CD4-positive, alpha-beta T cell treated with Interleukin-15 for 4 hours (primary cell): ENCODE measurements around the gene GNAI2.
"Not testable (repeated sequence)": the region's sequence is repeated elsewhere in the genome, so short reads cannot be mapped to it uniquely, and the experiment has no call there.

Experiments used
- DNase-seq: peaks from one replicate; pipeline ENCODE4 v3.0.0-alpha.2; 2020; ENCODE audit warnings: low spot score

The GNAI2 gene

GRCh38 chr3:50264383-50264963, 28.5 kb downstream of the GNAI2 start:
- no peak for DNase-seq

- DNase-seq: no peak
Observed at GRCh38 chr3:50264964-50265485, 29.0 kb downstream of the GNAI2 start.

GRCh38 chr3:50265571-50265970, 29.6 kb downstream of the GNAI2 start:
- no peak for DNase-seq

- no peak for DNase-seq
Observed at GRCh38 chr3:50266017-50266416, 30.0 kb downstream of the GNAI2 start.

GRCh38 chr3:50266836-50267235, 30.8 kb downstream of the GNAI2 start:
- DNase-seq: no peak

DNA sequence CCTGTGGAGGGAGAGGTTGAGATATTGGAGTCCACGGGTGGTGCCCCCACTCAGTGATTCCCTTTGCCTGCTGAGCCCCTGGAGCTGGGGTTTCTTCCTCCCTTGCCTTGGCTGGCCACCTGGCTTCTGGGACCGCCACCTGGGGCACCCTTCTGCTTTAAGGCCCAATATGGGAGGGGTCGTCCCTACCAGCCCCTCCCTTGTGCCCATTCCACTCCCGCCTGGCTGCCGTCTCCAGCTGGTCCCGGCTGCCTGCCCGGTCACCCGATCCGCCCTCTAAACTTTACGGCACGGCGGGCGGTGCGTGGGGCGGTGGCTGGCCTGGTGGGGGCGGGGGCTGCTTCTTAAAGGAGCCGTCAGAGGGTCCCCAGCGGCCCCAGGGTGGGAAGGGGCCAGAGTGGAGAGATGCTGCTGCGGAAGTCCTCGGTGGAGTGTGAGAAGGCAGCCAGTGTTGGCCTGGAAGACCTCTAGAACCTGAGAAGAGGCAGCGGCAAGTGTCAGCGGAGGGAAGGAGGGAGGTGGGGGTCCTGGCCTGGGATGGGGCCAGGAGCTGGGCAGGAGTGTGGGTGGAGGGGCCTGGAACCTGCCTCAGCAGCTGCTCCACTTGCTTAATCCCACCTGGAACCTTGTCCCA, 31.4 kb downstream of the GNAI2 start:
- DNase-seq: no peak

GRCh38 chr3:50268276-50268675, 32.3 kb downstream of the GNAI2 start:
- DNase-seq: no peak

- no peak for DNase-seq
Observed at GRCh38 chr3:50268703-50269451, 32.9 kb downstream of the GNAI2 start, which contains the start of gene SEMA3B. Gene SEMA3B (plus strand): TSS chr3:50269147. CDS start chr3:50269241, 94 bp downstream.

DNA sequence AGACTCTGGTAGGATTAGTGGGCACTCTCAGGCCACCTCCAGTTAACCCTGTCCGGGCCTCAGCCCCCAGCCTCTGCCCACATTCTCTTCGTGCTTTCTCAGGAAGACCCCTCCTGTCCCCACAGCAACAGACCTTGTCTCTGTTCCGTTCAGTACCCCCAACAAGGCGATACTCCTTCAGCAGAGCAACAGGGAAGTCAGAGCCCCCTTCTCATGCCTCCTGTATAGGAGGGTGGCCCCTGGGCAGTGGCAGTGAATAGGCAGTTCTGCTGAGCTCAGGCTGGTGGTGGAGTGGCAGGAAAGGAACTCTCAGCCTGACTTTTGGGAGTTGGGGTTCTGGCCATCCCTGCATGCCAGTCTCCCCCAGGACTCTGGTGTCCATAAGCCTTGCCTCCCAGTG, 33.5 kb downstream of the GNAI2 start:
- no peak for DNase-seq

- DNase-seq: no peak
Observed at GRCh38 chr3:50269977-50270413, 34.0 kb downstream of the GNAI2 start.

DNA sequence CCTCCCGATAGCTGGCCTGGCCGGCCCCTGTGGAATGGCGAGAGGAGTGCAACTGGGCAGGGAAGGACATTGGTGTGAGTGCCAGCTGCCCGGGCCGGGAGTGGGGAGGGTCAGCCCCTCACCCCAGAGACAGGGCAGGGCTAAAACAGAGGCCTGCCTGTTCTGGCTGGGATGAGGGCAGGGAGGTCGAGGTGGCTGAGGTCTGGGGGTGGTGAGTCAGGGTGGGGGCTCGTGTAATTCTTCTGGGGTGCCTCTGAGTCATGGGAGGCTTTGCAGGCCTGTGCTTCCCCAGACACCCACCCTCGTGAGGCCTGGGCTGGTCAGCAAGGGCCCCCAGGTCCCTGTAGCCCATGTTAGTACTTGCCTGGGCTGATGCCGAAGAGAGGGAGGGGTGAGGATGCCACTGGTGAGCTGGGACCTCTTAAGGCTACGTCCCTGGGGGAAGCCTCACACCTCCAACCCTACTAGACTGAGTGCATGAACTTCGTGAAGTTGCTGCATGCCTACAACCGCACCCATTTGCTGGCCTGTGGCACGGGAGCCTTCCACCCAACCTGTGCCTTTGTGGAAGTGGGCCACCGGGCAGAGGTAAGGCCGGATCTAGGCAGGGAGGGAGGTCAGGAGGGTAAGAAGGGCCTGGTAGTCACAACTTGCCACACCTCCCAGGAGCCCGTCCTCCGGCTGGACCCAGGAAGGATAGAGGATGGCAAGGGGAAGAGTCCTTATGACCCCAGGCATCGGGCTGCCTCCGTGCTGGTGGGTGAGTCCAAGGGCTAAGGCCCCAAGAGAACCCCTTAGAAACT, 34.6 kb downstream of the GNAI2 start:
- DNase-seq: no peak

- DNase-seq: no peak
Observed at GRCh38 chr3:50271314-50271936, 35.4 kb downstream of the GNAI2 start.

- DNase-seq: not testable (repeated sequence)
Observed at GRCh38 chr3:50272538-50272910, 36.5 kb downstream of the GNAI2 start.

GRCh38 chr3:50272911-50273688, 37.1 kb downstream of the GNAI2 start:
- DNase-seq: peak; percentile 84

DNA sequence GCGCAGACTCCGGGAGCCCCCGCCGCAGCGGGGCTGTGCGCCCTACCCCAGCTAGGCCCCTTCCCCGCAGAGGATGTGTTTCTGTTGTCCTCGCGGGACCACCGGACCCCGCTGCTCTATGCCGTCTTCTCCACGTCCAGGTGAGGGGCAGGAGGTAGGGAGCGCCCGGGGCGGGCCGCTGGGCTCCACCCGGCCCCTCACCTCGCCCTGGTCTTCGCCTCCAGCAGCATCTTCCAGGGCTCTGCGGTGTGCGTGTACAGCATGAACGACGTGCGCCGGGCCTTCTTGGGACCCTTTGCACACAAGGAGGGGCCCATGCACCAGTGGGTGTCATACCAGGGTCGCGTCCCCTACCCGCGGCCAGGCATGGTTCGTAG, 37.7 kb downstream of the GNAI2 start:
- no peak for DNase-seq

DNA sequence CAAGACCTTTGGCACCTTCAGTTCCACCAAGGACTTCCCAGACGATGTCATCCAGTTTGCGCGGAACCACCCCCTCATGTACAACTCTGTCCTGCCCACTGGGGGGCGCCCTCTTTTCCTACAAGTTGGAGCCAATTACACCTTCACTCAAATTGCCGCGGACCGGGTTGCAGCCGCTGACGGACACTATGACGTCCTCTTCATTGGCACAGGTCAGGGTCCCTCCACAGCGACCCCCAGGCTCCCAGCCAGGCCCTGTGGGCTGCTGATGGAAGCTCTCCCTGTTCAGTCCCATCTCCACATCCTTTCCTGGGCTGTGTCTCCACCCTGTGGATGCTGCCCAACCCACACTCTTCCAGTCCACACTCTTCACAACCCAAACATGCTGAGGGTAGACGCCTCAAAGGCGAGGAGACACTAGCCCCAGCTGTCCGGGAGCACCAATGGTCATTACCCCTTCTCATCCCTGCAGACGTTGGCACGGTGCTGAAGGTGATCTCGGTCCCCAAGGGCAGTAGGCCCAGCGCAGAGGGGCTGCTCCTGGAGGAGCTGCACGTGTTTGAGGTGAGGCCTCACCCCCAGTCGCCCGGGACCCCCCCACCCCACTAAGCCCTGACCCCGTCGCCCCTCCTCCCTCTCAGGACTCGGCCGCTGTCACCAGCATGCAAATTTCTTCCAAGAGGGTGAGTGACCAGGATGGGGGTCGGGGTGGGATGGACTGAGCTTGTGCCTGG, 38.5 kb downstream of the GNAI2 start:
- DNase-seq: peak; percentile 64

DNA sequence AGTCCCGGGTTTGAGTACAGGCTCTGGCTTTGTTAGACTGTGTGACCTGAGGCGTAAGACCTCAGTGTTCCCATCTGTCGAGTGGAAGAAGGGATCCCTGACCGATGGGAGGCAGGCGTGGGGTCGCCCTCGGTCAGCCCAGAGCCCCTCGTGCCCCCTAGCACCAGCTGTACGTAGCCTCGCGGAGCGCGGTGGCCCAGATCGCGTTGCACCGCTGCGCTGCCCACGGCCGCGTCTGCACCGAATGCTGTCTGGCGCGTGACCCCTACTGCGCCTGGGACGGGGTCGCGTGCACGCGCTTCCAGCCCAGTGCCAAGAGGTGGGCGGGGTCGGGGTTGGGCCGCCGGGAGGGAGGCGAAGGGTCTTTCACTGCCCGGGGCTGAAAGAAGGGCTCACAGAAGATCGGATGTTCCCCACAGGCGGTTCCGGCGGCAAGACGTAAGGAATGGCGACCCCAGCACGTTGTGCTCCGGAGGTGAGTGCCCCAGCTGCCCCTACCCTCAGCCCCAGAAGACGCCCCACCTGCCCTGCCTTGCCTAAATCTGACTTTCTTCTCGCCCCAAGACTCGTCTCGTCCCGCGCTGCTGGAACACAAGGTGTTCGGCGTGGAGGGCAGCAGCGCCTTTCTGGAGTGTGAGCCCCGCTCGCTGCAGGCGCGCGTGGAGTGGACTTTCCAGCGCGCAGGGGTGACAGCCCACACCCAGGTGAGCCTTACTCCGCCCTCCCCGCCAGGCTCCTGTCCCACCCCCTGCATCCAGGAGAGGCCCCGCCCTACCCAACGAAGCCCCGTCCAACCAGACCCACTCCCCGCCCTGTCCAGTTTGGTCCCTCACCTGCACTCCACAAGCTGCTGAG, 39.4 kb downstream of the GNAI2 start:
- DNase-seq: no peak

GRCh38 chr3:50275996-50276761, 40.2 kb downstream of the GNAI2 start:
- no peak for DNase-seq

GRCh38 chr3:50276762-50277101, 40.7 kb downstream of the GNAI2 start:
- no peak for DNase-seq
